Loucy (cell line): ENCODE data around the gene UBE2D1.

Experiments used
- CTCF ChIP-seq: fragments of 200-600 bp; sonication (generic); conservative IDR thresholded peaks from 2 replicates; pipeline ENCODE4 v1.5.1; 2014; ENCODE audit warnings: mild to moderate bottlenecking, antibody characterized with exemption, low read length
- EZH2phosphoT487 ChIP-seq: fragments of 200-600 bp; IDR thresholded peaks from 2 replicates; pipeline ENCODE4 v1.6.1; 2018; ENCODE audit warnings: antibody characterized with exemption, mild to moderate bottlenecking, moderate library complexity, borderline replicate concordance

GRCh38 chr10:58358314-58358933 is 23.6 kb downstream of the UBE2D1 start:
- no peak for TF ChIP-seq CTCF
- TF ChIP-seq EZH2phosphoT487 = no peak
